HEK293T (cell line): ENCODE results near the gene INPP5A.
"Not testable (repeated sequence)": the region's sequence is repeated elsewhere in the genome, so short reads cannot be mapped to it uniquely, and the experiment has no call there.

Source experiments
- CTCF ChIA-PET: fragments of 350-600 bp; formaldehyde crosslinking; extraction: SDS; loops from one replicate; lab custom pipeline; 2021; ENCODE audit warnings: antibody characterized with exemption, inconsistent platforms; lab: Yijun Ruan, JAX
- POLR2A ChIA-PET: fragments of 350-600 bp; formaldehyde crosslinking; extraction: SDS; loops from one replicate; lab custom pipeline; 2020; ENCODE audit warnings: antibody characterized with exemption, inconsistent platforms; lab: Yijun Ruan, JAX
- DNase-seq: peaks from one replicate; pipeline ENCODE4 v3.0.0; 2012; ENCODE audit warnings: mixed read lengths; ENCODE audit errors: extremely low spot score
- ARNT ChIP-seq: fragments of 450-650 bp; IDR thresholded peaks from 2 replicates; pipeline ENCODE4 v1.6.1; 2017; ENCODE audit warnings: mild to moderate bottlenecking
- BHLHE40 ChIP-seq: fragments of 450-650 bp; IDR thresholded peaks from 2 replicates; pipeline ENCODE4 v1.6.1; 2016; ENCODE audit warnings: mild to moderate bottlenecking, moderate library complexity, borderline replicate concordance
- CTBP1 ChIP-seq: fragments of 450-650 bp; IDR thresholded peaks from 2 replicates; pipeline ENCODE4 v1.6.1; 2016; ENCODE audit warnings: borderline replicate concordance
- ELF4 ChIP-seq: fragments of 450-650 bp; IDR thresholded peaks from 2 replicates; pipeline ENCODE4 v1.6.1; 2017; ENCODE audit warnings: antibody characterized with exemption
- FOXA1 ChIP-seq: fragments of 450-650 bp; IDR thresholded peaks from 2 replicates; pipeline ENCODE4 v1.6.1; 2016; ENCODE audit warnings: mild to moderate bottlenecking
- FOXK2 ChIP-seq: fragments of 450-650 bp; IDR thresholded peaks from 2 replicates; pipeline ENCODE4 v1.6.1; 2016; ENCODE audit warnings: mild to moderate bottlenecking
- FOXM1 ChIP-seq: fragments of 450-650 bp; IDR thresholded peaks from 2 replicates; pipeline ENCODE4 v1.6.1; 2017; ENCODE audit warnings: mild to moderate bottlenecking, borderline replicate concordance
- HDGF ChIP-seq: fragments of 450-650 bp; IDR thresholded peaks from 2 replicates; pipeline ENCODE4 v1.6.1; 2017; ENCODE audit warnings: antibody characterized with exemption, borderline replicate concordance
- L3MBTL2 ChIP-seq: fragments of 450-650 bp; conservative IDR thresholded peaks from 2 replicates; pipeline ENCODE4 v1.6.1; 2016; ENCODE audit warnings: mild to moderate bottlenecking
- LEF1 ChIP-seq: fragments of 450-650 bp; IDR thresholded peaks from 2 replicates; pipeline ENCODE4 v1.6.1; 2017; ENCODE audit warnings: mild to moderate bottlenecking, borderline replicate concordance
- NFRKB ChIP-seq: fragments of 450-650 bp; IDR thresholded peaks from 2 replicates; pipeline ENCODE4 v1.6.1; 2016; ENCODE audit warnings: mild to moderate bottlenecking, moderate library complexity
- SP1 ChIP-seq: fragments of 450-650 bp; IDR thresholded peaks from 2 replicates; pipeline ENCODE4 v1.6.1; 2017
- SUZ12 ChIP-seq: fragments of 450-650 bp; IDR thresholded peaks from 2 replicates; pipeline ENCODE4 v1.6.1; 2016; ENCODE audit warnings: mild to moderate bottlenecking
- TARDBP ChIP-seq: fragments of 450-650 bp; IDR thresholded peaks from 2 replicates; pipeline ENCODE4 v1.6.1; 2016
- ZNF384 ChIP-seq: fragments of 450-650 bp; IDR thresholded peaks from 2 replicates; pipeline ENCODE4 v1.6.1; 2016
- TF ChIP-seq, protein P1 (sequence below): fragments of 450-650 bp; IDR thresholded peaks from 2 replicates; pipeline ENCODE4 v1.6.1; 2016

The INPP5A gene

DNA sequence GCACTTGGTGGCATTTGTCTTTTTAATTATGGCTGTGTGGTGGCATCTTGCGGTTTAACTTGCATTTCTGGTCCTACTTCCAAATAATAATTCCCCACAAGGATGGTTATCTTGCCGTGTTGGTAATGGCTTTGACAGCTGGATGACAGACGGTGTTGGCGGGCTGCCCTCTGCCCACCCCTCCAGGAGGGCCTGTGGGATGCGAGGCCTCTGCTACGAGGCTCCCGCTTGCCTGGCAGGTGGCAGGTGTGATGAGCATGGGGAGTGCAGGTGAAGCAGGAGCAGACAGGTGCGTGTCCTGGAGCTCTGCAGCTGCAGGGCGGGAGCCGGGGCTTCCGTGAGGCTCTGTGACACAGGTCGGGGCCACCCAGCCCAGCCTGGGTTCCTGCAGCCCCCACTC is 11.8 kb downstream of the INPP5A start:
- TF ChIP-seq ARNT, result no peak
- no peak for TF ChIP-seq ZNF384
- no peak for TF ChIP-seq NFRKB
- no peak for TF ChIP-seq CTBP1
- no peak for TF ChIP-seq FOXK2
- TF ChIP-seq L3MBTL2, result no peak
- no peak for TF ChIP-seq BHLHE40
- ChIA-PET POLR2A (no interaction called here), CTCF (no interaction called here)
- no peak for DNase-seq

DNA sequence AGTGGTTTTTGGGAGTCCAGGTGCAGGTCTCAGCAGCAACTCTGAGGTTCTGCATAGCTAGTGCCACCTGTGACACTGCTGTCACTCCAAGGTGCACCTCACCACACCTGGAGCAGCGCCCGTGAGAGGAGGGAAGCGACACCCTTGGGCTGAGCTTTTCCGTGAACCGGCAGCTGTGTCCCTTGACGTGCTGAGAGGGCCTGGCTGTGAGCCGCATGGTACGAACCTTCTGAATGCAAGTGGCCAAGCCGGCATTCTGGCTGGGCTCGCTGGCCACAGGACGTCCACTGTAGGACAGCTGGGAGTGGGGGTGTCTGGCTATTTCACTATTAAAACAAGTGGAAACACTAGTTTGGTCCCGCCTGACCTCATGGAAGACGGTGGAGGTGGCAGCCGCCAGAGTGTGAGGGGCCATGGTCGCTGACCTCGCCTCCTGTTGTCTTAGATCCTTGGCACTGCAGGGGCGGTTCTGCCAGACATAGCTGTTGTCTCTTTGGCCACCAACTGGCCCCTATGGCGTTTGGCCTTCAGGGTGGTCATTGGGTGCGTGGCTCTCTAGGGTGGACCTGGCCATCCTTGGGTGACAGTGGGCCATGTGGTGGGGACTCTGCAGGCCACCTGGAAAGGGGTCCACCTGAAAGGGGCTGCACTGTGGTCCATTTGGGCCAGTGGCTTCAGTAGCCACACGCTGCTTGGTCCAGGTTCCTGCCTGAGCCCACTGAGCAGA is 12.9 kb downstream of the INPP5A start:
- no peak for DNase-seq
- TF ChIP-seq ARNT, result no peak
- TF ChIP-seq HDGF, result no peak
- TF ChIP-seq, protein P1, sequence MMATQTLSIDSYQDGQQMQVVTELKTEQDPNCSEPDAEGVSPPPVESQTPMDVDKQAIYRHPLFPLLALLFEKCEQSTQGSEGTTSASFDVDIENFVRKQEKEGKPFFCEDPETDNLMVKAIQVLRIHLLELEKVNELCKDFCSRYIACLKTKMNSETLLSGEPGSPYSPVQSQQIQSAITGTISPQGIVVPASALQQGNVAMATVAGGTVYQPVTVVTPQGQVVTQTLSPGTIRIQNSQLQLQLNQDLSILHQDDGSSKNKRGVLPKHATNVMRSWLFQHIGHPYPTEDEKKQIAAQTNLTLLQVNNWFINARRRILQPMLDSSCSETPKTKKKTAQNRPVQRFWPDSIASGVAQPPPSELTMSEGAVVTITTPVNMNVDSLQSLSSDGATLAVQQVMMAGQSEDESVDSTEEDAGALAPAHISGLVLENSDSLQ, result no peak
- no peak for TF ChIP-seq SP1
- TF ChIP-seq FOXK2, result no peak
- no peak for TF ChIP-seq FOXA1
- no peak for TF ChIP-seq BHLHE40
- TF ChIP-seq TARDBP, result no peak
- no peak for TF ChIP-seq LEF1
- TF ChIP-seq CTBP1, result no peak
- no peak for TF ChIP-seq L3MBTL2
- TF ChIP-seq SUZ12, result no peak
- no peak for TF ChIP-seq ZNF384
- no peak for TF ChIP-seq NFRKB
- no peak for TF ChIP-seq FOXM1
- TF ChIP-seq ELF4, result no peak
- ChIA-PET CTCF (no interaction called here), POLR2A (no interaction called here)

DNA sequence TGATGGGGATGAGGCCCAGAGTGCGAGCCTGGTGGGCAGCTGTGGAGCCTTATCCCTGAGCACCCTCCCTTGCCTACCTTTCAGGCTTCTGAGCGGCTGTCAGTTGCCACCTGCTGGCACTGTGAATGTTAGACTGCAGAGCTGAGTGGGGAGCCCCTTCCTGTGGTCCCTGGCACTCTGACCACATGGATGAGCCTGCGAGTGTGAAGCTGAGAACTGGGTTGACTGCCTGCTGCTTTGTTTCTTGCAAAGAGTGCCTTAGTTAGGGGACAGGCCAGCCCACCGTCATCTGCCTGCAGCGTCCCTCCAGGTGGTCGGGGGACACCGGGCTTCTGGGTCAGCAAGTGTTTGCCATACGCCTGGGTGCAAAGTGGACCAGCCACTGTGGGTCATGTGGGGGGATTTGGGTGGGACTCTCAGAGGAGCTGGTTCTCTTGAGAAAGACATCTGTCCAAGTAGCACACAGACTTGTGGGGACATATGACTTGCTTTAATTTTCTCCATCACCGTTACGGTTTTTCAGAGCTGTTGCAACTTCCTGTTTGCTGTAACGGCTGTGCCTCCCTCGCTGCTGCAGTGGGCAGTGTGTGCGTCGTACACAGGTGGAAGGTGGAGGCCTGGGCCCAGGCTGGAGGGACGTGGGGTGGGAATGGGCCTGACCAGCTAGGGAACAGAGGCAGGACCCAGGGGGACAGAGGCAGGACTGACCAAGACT is 13.7 kb downstream of the INPP5A start:
- no peak for TF ChIP-seq HDGF
- TF ChIP-seq FOXA1, result no peak
- TF ChIP-seq CTBP1, result no peak
- no peak for TF ChIP-seq ZNF384
- TF ChIP-seq, protein P1, result no peak
- no peak for TF ChIP-seq ELF4
- TF ChIP-seq FOXM1, result no peak
- no peak for TF ChIP-seq L3MBTL2
- no peak for TF ChIP-seq NFRKB
- no peak for TF ChIP-seq ARNT
- no peak for TF ChIP-seq FOXK2
- TF ChIP-seq SP1, result no peak
- TF ChIP-seq SUZ12, result no peak
- TF ChIP-seq BHLHE40, result no peak
- TF ChIP-seq LEF1, result no peak
- TF ChIP-seq TARDBP, result no peak
- CTCF ChIA-PET, result interaction anchor here (1.0 kb wide), 1 partner anchor 16 kb away, joined by 3 read pairs; no protein-coding TSS in a partner anchor
- no peak for DNase-seq
- POLR2A ChIA-PET, result no interaction called here

DNA sequence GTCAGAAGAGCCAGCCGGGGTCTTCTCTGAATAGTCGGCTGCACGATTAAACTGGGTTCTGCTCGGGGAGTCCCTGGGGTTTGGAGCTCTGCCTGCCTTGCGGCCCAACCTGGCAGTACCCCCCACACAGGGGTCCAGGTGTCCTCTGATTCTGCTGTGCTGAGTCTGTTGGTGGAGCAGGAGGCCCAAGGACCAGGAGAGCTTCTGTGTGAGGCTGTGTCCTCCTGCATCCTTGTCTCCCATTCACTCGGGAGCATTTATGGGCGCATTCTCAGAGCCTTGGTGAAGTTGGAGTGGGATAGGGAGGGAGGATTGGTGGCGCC is 14.2 kb downstream of the INPP5A start:
- CTCF ChIA-PET, result interaction anchor here (1.0 kb wide), 1 partner anchor 15 kb away, joined by 3 read pairs; no protein-coding TSS in a partner anchor
- no peak for DNase-seq
- POLR2A ChIA-PET, result no interaction called here
- TF ChIP-seq NFRKB (no peak), CTBP1 (no peak), HDGF (no peak), FOXM1 (no peak), FOXK2 (no peak), SP1 (no peak), ARNT (no peak), LEF1 (no peak)

DNA sequence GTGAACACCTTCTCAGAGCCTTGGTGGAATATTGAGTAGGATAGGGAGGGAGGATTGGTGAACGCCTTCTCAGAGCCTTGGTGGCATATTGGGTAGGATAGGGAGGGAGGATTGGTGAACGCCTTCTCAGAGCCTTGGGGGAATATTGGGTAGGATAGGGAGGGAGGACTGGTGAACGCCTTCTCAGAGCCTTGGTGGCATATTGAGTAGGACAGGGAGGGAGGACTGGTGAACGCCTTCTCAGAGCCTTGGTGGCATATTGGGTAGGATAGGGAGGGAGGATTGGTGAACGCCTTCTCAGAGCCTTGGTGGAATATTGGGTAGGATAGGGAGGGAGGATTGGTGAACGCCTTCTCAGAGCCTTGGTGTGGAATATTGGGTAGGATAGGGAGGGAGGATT is 15.0 kb downstream of the INPP5A start:
- CTCF ChIA-PET, POLR2A ChIA-PET, DNase-seq: not testable (repeated sequence)

DNA sequence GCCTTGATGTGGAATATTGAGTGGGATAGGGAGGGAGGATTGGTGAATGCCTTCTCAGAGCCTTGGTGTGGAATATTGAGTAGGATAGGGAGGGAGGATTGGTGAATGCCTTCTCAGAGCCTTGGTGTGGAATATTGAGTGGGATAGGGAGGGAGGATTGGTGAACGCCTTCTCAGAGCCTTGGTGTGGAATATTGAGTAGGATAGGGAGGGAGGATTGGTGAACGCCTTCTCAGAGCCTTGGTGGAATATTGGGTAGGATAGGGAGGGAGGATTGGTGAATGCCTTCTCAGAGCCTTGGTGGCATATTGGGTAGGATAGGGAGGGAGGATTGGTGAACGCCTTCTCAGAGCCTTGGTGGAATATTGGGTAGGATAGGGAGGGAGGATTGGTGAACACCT is 16.0 kb downstream of the INPP5A start:
- POLR2A ChIA-PET, DNase-seq, CTCF ChIA-PET: not testable (repeated sequence)
